Kasumi-1 (cell line): Measurements from ENCODE around the gene SYCE3.
A peak's percentile ranks its signal among the peaks of the same experiment; 100 is the strongest.
"Not testable (repeated sequence)": the region's sequence is repeated elsewhere in the genome, so short reads cannot be mapped to it uniquely, and the experiment has no call there.

Experiments
- DNase-seq, 2 experiments: peaks; one replicate each; lab custom pipeline; 2025; lab: John Stamatoyannopoulos, UW

The SYCE3 gene

DNA sequence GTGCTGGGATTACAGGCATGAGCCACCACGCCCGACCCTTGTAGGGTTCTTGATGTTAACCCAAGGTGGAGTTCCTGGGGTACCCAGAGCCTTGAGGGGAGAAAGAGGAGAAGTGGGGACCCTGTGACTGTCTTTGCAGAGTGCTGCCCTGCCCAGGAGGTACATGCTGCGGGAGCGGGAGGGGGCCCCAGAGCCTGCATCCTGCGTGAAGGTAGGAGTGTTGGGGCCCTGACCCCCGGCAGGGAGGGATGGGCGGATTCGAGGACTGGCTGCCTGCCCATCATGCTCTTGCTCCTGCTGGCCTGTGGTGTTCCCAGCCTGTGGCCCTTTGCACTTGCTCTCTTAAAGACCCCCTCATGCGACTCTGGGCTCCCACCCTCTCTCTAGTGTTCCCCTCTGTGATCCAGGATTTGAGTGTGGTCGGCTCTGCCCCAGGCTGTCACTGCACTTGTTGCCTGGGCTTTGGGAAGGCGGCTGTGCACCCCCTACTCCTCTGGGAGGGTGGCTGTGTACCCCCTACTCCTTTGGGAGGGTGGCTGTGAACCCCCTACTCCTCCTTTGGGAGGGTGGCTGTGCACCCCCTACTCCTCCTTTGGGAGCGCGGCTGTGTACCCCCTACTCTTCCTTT is 41.8 kb downstream of the SYCE3 start:
- DNase-seq: no peak

GRCh38 chr22:50520184-50520583 is 42.5 kb downstream of the SYCE3 start:
- not testable (repeated sequence) for DNase-seq

DNA sequence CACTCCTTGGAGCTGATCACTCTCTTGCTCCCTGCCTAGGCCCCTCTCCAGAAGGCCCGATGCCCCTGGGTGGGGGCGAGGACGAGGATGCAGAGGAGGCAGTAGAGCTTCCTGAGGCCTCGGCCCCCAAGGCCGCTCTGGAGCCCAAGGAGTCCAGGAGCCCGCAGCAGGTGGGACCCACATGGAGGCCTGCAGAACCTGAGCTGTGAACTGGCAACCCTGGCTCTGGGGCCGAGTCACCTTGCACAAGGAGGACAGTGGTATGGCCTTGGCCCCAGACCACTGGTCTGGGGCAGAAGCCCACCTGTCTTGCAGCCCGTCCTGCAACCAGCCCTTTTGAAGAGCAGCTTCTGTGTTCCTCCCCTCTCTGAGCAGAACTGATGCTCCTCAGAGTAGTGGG is 43.6 kb downstream of the SYCE3 start:
- no peak for DNase-seq

- DNase-seq: no peak
These were observed 44.1 kb downstream of the SYCE3 start for GRCh38 chr22:50518606-50519005.

DNA sequence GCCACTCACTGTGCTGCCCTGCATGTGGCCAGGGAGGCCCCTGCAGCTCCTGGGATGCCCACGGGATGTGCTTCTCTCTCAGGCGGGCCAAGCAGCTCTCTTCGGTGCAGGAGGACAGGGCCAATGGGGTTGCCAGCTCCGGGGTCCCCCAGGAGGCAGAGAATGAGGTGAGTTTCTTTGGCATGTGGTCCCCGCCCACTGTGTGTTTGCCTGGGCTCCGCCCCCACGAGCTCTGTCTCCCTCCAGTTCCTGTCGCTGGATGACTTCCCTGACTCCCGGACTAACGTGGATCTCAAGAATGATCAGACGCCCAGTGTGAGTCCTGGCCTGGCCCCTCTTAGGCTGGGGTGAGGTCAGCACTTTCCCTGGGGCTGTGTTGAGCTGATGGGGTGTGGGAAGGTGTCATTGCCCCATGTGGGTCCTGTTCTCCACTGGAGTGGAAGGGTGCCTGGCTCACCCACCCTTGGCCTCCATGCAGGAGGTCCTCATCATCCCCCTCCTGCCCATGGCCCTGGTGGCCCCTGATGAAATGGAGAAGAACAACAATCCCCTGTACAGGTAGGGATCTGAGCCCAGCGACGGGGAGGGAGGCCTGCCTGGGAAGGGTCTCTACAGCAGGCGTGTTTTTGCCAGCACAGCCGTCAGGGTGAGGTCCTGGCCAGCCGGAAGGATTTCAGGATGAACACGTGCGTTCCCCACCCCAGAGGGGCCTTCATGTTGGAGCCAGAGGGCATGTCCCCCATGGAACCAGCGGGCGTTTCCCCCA is 45.0 kb downstream of the SYCE3 start:
- DNase-seq: no peak

DNA sequence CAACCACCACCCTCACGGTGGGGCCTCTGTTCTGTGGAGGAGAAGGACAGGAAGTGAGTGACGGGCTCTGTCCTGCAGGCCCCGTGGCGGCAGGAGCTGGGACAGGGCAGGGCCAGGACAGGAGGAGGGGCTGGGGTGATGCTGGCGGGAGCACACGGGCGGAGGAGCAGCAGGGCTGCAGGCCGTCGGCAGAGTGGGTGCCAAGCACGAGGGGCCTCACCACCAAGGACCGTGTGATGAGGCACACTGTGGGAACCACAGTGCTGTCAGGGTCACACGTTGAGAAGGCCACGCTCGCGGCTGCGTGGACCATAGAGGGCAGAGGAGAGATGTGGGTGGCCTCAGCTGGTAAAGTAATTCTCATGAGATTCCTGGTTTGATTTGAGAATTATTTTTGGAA is 45.8 kb downstream of the SYCE3 start:
- DNase-seq: no peak

GRCh38 chr22:50516068-50516467 is 46.7 kb downstream of the SYCE3 start:
- DNase-seq: no peak

DNA sequence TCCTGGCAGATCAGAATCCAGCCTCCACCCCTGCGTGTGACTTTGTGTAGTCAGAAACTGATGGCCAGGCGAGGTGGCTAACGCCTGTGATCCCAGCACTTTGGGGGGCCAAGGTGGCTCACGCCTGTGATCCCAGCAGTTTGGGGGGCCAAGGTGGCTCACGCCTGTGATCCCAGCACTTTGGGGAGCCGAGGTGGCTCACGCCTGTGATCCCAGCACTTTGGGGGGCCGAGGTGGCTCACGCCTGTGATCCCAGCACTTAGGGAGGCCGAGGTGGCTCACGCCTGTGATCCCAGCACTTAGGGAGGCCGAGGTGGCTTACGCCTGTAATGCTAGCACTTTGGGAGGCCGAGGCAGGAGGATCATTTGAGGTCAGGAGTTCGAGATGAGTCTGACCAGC is 49.5 kb downstream of the SYCE3 start:
- no peak for DNase-seq

- no peak for DNase-seq
These were observed 53.8 kb downstream of the SYCE3 start for GRCh38 chr22:50508897-50509296.

- DNase-seq: peak; percentile 90 to 94
These were observed 54.5 kb downstream of the SYCE3 start, which contains the start of gene NCAPH2 for GRCh38 chr22:50507991-50508884. Gene NCAPH2 (plus strand): TSS chr22:50508224. CDS start chr22:50508338, 114 bp downstream.

DNA sequence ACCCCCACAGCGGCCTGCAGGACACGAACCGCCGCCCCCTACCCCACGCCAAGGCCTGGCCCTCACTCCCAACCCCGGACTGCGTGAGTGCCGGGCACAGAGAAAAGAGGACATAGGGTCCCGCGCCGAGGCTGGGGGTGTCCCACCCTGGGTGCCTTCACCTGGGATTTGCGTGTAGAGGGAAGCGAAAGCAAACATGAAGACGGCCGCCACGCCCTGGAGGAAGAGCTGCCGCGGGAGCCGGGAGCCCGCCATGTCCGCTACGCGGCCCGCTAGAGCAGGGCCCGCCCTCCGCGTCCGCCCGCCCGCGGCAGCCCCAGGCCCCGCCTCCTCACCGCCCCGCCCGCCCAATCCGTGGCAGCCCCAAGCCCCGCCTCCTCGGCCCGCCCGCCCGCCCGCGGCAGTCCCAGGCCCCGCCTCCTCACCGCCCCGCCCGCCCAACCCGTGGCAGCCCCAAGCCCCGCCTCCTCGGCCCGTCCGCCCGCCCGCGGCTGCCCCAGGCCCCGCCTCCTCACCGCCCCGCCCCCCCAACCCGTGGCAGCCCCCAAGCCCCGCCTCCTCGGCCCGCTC is 55.2 kb downstream of the SYCE3 start, which contains the start of gene LMF2:
Gene LMF2, minus strand, starts transcription at position 282 of the 570 bp plus-strand sequence. Its CDS starts 27 bp downstream, at position 255.
- peak; percentile 76 to 84 for DNase-seq

DNA sequence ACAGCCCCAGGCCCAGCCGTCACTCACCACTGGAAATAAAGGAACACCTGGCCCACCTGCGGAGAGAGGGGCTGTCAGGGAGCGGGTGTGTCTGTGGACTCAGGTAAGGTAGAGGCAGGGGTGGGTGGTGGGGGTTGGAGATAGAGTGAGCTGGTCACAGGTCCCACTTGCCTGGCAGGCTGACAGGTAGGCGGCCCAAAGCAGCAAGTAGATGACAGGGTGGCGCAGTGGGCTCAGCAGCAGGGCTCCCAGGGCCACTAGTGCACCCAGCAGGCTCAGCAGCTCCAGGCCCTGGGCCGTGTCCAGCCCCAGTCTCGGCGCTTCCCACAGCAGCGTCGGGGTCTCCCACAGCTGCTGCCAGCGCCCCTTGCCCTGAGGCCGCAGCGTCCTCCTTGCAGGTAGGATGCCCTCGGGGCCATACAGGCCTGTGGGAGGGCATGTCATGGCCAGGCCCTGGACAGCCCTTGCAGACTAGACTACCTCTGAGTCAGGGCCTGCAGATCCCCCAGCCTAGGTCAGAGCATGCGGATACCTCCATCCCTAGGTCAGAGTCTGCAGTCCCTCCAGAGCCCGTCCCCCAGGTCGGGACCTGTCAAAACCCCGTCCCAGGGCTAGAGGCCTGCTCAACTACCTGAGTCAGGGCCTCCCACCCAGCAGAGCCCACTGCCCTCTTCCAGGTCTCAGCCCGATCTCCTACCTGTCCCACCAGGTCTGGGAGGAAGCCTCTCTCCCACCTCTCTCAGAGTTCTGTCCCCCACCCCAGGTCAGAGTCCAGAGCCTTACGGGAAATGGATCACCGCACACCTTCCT is 55.9 kb downstream of the SYCE3 start:
- no peak for DNase-seq

DNA sequence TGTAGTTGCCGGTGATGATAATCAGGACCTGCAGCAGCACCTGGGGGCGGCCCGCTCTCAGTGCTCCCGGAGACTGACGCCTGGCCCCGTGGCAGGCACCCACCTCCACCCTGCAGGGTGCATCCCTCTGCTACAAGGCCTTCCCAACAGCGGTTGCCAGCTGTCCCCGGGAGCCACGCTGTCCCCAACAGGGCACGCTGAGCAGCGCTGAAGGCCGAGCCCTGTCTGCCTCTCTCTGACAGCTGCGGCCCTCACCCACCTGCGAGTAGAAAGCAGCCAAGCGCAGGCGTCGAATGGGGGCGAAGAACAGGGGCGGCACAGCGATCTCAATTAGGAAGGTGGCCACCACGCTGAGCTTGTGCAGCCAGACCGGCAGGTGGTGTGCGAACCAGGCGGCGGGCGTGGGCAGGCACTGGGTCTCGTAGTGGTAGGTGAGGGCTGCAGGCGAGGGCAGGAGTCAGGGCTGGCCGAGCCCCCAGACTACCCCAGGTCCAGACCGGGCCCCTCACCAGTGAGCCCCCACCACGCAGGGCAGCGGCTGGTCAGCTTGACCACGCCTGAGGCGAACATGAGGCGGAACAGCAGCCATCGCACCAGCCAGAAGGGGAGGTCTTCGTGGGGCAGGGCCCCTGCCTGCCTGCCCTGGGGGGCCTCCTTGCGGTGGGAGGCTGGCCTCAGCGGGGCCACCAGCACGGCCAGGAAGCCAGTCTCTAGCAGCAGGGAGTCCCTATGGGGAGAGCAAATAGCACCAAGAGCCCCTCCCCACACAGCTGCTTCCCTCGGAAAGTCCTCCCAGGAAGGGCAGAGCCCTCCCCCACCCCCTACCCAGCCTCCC is 56.7 kb downstream of the SYCE3 start:
- no peak for DNase-seq

- no peak for DNase-seq
These were observed 57.4 kb downstream of the SYCE3 start for GRCh38 chr22:50505276-50505775.

- no peak for DNase-seq
These were observed 58.1 kb downstream of the SYCE3 start for GRCh38 chr22:50504369-50505211.

GRCh38 chr22:50503475-50504145 is 59.1 kb downstream of the SYCE3 start:
- DNase-seq: no peak

DNA sequence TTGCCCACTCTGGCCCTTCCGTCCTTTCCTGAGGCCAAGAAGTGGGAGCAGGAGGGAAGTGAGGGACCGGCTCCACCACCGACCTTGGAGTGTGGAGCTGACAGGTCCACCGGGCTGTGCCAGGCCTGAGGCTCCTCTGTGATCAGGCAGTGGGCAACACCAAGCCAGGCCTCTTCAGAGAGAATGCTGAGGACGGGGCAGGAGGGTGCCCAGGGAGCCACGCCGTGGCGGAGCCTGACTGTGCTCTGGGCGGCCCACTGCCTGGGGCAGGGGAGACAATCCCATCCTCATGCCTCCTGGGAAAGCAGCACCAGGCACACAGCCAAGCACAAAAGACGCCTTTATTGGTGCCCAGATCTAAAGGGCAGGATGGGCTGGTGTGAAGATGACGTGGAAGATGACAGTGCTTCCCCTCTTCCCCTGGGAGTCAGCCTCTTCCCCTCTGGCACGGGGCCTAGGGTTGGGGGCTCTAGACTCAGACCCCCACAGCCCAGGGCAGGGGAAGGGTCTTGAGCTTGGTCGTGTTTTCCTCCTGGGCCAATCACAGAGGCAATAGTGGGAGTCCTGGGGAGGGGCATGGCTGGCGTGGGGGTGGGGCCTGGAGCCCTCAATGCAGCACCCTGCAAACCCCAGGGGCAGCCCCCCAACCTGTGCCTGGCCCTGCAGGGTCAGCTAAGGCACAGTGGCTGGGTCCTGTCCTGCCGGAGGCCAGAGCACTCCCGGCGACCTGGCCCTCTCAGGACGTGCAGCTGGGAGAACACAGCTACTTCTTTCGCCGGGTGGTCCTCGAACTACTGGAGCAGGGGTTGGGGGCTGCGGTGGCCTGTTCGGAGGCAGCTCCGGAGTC is 59.9 kb downstream of the SYCE3 start:
- DNase-seq: no peak

DNA sequence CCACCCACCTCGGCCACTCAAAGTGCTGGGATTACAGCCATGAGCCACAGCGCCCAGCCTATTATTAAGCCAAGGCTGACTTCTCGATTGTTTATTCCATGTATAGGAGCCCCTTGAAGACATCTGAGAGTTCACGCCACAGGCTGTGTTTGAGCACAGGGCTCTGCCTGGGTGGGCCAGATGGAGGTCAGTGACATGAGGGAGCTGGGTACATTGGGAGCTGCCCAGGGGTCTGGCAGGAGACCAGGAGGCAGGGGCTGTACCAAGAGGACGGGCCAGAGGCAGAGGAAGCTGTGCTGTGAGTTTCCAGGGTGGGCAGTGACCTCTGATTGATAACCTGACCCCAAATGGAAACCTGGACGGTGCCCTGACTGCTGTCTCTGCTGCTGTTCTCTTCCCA is 60.6 kb downstream of the SYCE3 start:
- no peak for DNase-seq
